HG03432 (cell line): ENCODE measurements around the gene FLOT2.

Experiments used
- ATAC-seq: cut with Tn5 transposase; IDR thresholded peaks from one replicate; pipeline ENCODE4 v1.9.1; 2021; ENCODE audit warnings: mild to moderate bottlenecking, moderate library complexity; ENCODE audit not compliant: unreplicated experiment

FLOT2 gene

DNA sequence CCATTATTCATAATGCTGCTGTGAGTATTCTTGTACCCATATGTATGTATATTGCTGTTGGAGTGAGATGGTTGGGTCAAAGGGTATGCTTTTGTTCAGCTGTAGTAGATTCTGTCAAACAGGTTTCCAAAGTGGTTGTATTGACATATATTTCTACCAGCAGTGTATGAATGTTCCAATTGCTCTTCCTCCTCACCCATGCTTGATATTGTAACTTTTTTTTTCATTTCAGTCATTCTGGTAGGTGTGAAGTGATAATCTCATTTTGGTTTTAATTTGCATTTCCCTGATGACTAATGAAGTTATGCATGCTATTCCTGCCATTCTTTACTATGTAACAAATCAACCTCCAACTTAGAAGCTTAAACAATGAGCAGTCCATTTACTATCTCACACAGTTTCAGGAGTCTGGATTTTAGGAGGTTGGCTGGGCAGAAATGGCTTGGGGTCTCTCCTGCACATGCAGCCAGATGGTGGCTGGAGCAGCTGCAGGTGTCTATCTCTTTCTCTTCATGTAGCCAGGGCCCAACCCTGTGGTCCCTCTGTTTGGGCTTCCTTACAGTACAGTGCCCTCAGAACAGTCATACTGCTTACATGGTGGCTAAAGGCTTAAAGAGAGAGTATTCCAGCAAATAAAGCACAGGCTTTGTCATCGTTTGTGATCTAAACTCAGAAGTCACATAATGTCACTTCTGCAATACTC, 21.5 kb downstream of the FLOT2 start:
- no peak for ATAC-seq

DNA sequence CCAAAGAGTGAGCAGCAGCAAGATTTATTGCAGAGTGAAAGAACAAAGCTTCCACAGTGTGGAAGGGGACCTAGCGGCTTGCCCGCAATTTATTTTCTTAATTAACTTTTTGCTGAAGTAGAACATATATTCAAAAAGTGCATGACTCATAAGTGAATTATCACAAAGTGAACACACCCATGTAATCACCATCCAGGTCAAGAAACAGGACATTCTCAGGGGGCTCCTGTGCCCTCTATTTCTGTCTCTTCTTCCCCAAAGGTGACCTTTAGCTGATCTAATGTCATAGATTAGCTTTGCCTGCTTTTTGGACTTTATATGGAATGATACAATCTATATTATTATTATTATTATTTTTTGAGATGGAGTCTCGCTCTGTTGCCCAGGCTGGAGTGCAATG, 22.8 kb downstream of the FLOT2 start:
- ATAC-seq = no peak

DNA sequence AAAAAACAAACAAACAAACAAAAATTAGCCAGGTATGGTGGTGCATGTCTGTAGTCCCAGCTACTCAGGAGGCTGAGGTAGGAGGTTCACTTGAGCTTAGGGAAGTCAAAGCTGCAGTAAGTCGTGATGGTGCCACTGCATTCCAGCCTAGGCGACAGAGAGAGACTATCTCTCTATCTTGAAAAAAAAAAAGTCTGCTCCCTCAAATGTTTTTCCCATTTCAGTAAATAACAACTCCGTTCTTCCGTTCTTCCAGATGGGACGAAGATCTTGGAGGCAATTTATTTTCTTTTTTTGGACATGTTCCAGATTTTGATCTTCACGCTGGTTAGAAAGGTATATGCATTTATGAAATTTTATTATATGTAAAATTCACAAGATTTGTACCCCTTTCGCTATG, 23.7 kb downstream of the FLOT2 start:
- ATAC-seq = no peak

GRCh38 chr17:28871056-28871579, 26.4 kb downstream of the FLOT2 start:
- ATAC-seq = peak; percentile 88

GRCh38 chr17:28867276-28867675, 30.3 kb downstream of the FLOT2 start:
- ATAC-seq = no peak

GRCh38 chr17:28865946-28866752, 31.4 kb downstream of the FLOT2 start:
- ATAC-seq = no peak

DNA sequence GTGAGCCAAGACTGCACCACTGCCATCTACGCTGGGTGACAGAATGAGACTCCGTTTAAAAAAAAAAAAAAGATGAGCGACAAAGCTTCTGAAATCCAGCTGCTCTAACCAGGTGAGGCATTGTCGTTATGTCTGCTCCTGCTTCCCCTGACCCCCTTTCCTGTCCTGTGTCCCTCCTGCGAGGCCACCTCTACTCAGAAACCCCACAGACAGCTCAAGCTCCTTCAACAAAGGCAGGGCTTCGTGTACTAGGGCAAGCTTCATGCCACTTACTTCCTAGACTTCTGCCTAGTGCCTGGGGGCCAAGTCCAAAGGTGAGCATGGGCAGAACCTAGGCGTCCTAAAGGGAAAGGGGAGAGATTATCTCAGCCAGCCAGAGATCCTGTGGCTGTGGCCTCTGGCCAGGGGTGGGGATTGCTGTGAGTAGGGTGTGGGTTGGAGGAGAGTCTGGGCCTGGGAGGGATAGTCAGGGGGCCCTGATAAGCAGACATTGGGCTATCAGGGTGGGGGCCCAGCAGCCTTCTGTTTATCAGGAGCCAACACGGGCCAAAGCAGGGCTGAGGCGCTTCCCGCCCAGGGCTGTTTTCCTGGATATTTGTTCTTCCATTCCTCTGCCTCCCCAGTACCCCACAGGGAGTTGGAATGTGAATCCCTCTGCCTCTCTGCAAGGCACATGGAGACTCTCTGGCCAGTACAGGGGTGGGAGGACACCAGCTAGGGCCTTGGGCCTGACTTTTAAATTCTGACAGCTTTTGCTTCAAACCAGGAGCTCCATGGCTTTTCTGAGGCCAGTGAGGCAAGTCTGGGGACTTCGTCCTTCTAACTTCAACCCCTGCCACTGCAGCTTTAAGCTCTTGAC, 32.3 kb downstream of the FLOT2 start:
- ATAC-seq = no peak

DNA sequence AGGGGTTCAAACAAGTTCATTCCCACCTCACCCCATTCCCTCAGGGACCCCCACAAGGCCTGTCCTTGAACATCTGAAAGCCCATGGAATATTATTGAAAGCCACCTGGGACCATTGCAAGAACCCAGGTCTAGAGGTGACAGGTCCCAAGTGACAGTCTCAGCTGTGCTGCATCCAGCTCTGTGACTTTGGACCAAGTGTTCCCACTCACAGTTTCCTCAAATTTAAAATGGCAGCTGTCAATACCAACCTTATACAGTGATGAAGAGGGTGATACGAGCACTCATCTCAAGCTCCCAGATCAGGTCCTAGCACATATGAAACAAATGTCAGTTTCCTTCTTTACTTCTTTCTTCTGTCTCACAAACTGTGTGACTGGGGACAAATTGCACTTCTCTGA, 33.6 kb downstream of the FLOT2 start:
- no peak for ATAC-seq

DNA sequence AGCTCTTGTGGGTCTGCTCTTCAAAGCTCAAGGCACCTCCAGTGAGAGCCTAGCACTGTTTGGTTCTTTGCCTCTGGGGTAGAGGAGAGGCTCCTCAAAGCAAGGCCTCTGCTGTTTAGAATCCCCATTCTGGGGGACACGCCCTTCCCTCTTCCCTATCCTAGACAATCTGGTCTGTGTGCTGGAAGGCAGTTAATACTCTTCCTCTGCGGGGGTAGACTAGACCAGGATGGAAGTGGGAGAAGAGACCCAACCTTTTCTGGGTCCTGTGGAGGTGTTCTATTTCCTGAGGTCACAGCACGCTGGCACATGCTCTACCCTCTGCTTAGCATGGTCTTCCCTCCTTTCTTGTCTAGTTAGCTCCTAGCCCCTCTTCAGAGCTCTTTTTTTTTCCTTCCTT, 35.0 kb downstream of the FLOT2 start:
- ATAC-seq = no peak

DNA sequence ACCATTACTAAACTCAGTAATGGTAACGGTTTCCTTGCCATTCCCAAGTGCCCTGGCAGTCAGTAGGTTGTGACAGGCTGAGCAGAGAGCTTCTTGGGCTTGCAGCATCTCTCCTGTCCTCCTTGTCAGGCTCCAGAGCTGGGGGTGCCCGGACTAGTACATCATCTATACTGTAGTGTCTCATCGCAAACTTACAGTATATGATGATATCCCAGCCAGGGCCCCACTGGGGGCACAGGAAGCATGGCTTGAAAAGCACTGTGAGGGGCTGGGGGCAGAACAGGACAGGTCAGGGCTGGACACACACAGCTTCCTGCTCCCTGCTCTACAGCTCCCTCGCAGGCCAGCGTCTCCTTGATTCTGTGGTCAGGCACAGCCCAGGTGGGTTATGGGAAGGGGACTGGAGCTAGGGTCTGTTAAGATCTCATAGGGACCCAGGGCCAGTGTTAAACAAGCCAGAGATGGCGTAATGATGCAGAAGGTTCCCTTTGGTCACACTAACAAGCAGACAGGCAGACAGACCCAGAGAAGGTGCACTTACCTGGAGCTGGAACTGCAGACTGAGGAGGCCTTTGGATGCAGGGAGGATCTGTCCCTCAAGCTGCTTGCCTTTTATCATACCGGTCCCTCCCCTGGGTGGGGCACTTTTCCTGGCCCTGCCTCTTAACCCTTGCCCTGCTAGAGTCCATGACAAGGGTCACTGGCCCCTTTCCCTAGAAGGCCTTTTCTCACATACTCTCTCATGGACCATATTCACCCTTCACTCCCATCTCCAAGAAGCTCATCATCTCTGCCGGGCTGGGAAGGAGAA, 35.9 kb downstream of the FLOT2 start:
- ATAC-seq = no peak

GRCh38 chr17:28860363-28860808, 37.1 kb downstream of the FLOT2 start:
- ATAC-seq = no peak

- no peak for ATAC-seq
Observed at GRCh38 chr17:28858801-28859355, 38.7 kb downstream of the FLOT2 start.

DNA sequence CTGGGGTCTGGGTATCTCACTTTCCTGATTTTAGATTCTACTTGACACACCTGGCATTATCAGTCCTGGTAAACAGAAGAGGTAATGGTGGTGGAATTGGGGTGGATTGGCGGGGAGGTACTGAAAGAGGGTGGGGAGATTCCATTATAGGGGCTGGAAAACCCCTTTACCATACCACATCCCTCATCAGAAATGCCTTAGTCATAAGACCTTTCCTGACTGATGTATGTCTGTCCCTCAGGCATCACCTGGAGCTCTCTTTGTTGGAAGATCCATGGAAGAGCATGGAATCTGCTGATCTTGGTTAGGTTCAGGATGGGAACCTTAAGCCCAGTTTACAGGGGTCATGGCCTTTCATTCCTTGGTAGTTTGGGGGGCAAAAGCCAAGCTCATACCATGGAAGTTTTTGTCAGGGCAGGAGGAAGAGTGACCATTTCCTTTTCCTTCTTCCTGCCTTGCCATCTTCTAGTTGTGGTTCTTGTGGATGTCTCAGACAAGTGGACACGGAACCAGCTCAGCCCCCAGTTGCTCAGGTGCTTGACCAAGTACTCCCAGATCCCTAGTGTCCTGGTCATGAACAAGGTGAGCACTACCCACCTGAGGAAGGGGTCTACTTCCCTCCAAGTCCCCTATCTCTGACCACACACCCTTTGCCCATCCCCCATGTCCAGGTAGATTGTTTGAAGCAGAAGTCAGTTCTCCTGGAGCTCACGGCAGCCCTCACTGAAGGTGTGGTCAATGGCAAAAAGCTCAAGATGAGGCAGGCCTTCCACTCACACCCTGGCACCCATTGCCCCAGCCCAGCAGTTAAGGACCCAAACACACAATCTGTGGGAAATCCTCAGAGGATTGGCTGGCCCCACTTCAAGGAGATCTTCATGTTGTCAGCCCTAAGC, 39.4 kb downstream of the FLOT2 start:
- no peak for ATAC-seq

- no peak for ATAC-seq
Observed at GRCh38 chr17:28856028-28856574, 41.4 kb downstream of the FLOT2 start.

- no peak for ATAC-seq
Observed at GRCh38 chr17:28855336-28855679, 42.2 kb downstream of the FLOT2 start.

DNA sequence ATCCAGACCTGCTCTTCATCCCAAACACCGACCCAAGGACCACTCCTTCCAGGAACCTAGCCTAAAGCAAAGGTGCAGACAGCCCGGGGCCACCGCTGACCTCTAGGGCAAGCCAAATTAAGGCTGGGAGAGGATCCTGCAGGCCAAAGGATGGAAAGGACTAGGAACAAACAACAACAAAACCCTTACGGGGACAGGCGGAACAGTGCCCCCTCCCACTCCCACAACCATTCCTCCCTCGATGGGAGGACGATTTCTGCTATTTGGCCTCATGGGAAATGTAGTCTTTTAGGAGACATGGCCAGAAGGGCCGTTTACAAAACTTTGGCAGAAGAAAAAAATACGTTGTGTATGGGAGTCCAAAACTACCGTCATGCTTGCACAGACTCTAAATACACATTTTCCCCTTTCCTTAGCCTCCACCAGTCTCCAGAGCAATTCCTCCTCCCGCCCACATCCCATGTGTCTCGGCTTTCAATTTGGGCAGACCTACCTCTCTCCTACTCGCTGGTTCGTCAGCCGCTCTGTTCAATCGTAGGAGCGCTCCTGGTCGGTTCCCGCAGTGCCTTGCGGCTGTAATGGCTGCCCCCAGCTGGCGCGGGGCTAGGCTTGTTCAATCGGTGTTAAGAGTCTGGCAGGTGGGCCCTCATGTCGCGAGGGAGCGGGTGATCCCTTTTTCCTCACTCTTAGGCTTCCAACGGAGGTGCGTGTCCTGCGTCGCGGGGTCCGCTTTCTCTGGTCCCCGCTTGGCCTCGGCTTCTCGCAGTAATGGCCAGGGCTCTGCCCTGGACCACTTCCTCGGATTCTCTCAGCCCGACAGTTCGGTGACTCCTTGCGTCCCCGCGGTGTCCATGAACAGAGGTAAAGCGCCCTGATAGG, 42.8 kb downstream of the FLOT2 start, which contains the start of gene ERAL1:
TSS of gene ERAL1 (plus strand) at position 560 of the 879 bp plus-strand sequence. CDS start at position 579, 19 bp downstream.
- ATAC-seq = peak; percentile 92

DNA sequence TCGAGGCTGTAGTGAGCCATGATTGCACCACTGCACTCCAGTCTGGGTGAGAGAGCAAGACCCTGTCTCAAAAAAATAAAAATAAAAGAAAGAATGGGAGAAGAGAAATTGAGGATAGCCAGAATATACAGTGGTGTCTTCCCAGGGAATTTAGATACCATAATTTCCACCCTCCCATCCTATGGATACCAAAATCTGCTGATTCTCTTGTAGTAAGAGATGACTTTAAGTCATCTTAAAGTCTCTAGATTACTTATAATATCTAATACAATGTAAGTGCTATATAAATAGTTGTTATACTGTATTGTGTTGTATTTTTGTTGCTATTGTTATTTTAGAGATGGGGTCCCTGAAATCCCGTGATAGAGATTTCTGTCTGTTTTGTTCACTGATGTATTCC, 44.2 kb downstream of the FLOT2 start:
- ATAC-seq = no peak

DNA sequence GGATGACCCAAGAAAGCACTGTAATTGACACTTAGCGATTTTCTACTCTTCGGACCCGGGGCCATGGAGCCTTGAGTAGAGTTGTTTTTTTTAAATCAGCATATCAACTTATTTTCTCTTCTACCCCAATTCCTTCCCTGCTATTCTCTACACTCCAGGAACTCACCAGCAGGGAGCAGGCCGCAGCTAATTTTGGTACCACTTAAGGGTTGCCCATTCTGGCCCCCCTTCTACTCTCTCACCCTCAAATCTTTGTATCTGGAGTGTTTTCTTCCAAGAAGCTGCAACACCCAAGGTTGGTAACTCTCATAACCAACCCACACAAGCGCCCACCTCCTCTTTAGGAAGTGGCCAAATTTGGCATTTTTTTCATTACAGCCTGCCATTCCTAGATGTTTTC, 48.3 kb downstream of the FLOT2 start:
- ATAC-seq = no peak
